HEK293 (cell line): ENCODE measurements around the gene RABEP2.

Experiments
- PBX3 ChIP-seq: sonication (generic); formaldehyde crosslinking; IDR thresholded peaks from 2 replicates; pipeline ENCODE4 v1.8.1; 2022; ENCODE audit warnings: mild to moderate bottlenecking, moderate library complexity, missing genetic modification reagents
- PRDM6 ChIP-seq: fragments of 450-650 bp; formaldehyde crosslinking; IDR thresholded peaks from 2 replicates; pipeline ENCODE4 v1.5.1; 2017; ENCODE audit warnings: missing biosample characterization, missing genetic modification characterization
- SCRT2 ChIP-seq: fragments of 450-650 bp; formaldehyde crosslinking; IDR thresholded peaks from 2 replicates; pipeline ENCODE4 v1.5.1; 2016; ENCODE audit warnings: missing biosample characterization, missing genetic modification characterization
- SP2 ChIP-seq: fragments of 450-650 bp; formaldehyde crosslinking; IDR thresholded peaks from 2 replicates; pipeline ENCODE4 v1.5.1; 2016; ENCODE audit warnings: missing biosample characterization, missing genetic modification characterization
- TRIM28 ChIP-seq: IDR thresholded peaks from 2 replicates; pipeline ENCODE4 v1.6.1; 2011; ENCODE audit warnings: low read length, control low read depth, borderline replicate concordance
- ZBTB1 ChIP-seq: fragments of 450-650 bp; formaldehyde crosslinking; IDR thresholded peaks from 2 replicates; pipeline ENCODE4 v1.5.1; 2016; ENCODE audit warnings: missing biosample characterization, missing genetic modification characterization
- ZBTB17 ChIP-seq: fragments of 450-650 bp; formaldehyde crosslinking; IDR thresholded peaks from 2 replicates; pipeline ENCODE4 v1.5.1; 2016; ENCODE audit warnings: missing biosample characterization, missing genetic modification characterization
- ZBTB44 ChIP-seq: fragments of 450-650 bp; IDR thresholded peaks from 2 replicates; pipeline ENCODE4 v1.5.1; 2018; ENCODE audit warnings: missing biosample characterization, mild to moderate bottlenecking, missing genetic modification characterization
- ZNF202 ChIP-seq: fragments of 450-650 bp; formaldehyde crosslinking; IDR thresholded peaks from 2 replicates; pipeline ENCODE4 v1.5.1; 2016; ENCODE audit warnings: missing biosample characterization, missing genetic modification characterization, borderline replicate concordance
- ZNF274 ChIP-seq, 2 experiments: fragments of 200-500 bp in 1 of 2; fragments of 450-650 bp in 1 of 2; sonication (Bioruptor generic) in 1 of 2; formaldehyde crosslinking in 1 of 2; IDR thresholded peaks; 2 replicates each; pipeline versions ENCODE4 v1.5.1 to v1.6.1; 2014 to 2016; ENCODE audit warnings: borderline replicate concordance in 1 of 2, inconsistent platforms in 1 of 2, low read length in 1 of 2, missing biosample characterization in 1 of 2, missing genetic modification characterization in 1 of 2
- ZNF280D ChIP-seq: fragments of 450-650 bp; formaldehyde crosslinking; IDR thresholded peaks from 2 replicates; pipeline ENCODE4 v1.5.1; 2016; ENCODE audit warnings: missing biosample characterization, missing genetic modification characterization
- ZNF350 ChIP-seq: fragments of 450-650 bp; formaldehyde crosslinking; IDR thresholded peaks from 2 replicates; pipeline ENCODE4 v1.5.0; 2017; ENCODE audit warnings: missing biosample characterization, mild to moderate bottlenecking, missing genetic modification characterization
- ZNF366 ChIP-seq: fragments of 450-650 bp; formaldehyde crosslinking; conservative IDR thresholded peaks from 2 replicates; pipeline ENCODE4 v1.5.1; 2016; ENCODE audit warnings: missing biosample characterization, missing genetic modification characterization
- ZNF416 ChIP-seq: fragments of 450-650 bp; formaldehyde crosslinking; IDR thresholded peaks from 2 replicates; pipeline ENCODE4 v1.5.1; 2016; ENCODE audit warnings: missing biosample characterization, missing genetic modification characterization
- ZNF544 ChIP-seq: fragments of 450-650 bp; formaldehyde crosslinking; IDR thresholded peaks from 2 replicates; pipeline ENCODE4 v1.5.0; 2017; ENCODE audit warnings: missing biosample characterization, missing genetic modification characterization
- ZNF561 ChIP-seq: fragments of 450-650 bp; IDR thresholded peaks from 2 replicates; pipeline ENCODE4 v1.5.1; 2018; ENCODE audit warnings: missing biosample characterization, missing genetic modification characterization, borderline replicate concordance
- ZNF621 ChIP-seq: fragments of 450-650 bp; formaldehyde crosslinking; IDR thresholded peaks from 2 replicates; pipeline ENCODE4 v1.5.1; 2017; ENCODE audit warnings: missing biosample characterization, missing genetic modification characterization
- ZNF658 ChIP-seq: fragments of 450-650 bp; formaldehyde crosslinking; IDR thresholded peaks from 2 replicates; pipeline ENCODE4; 2016; ENCODE audit warnings: missing biosample characterization, missing genetic modification characterization
- ZNF670 ChIP-seq: fragments of 450-650 bp; formaldehyde crosslinking; IDR thresholded peaks from 2 replicates; pipeline ENCODE4 v1.5.1; 2016; ENCODE audit warnings: missing biosample characterization, missing genetic modification characterization, low read depth
- ZNF776 ChIP-seq: fragments of 450-650 bp; formaldehyde crosslinking; IDR thresholded peaks from 2 replicates; pipeline ENCODE4 v1.5.0; 2017; ENCODE audit warnings: missing biosample characterization, missing genetic modification characterization, borderline replicate concordance
- ZSCAN18 ChIP-seq: fragments of 450-650 bp; formaldehyde crosslinking; IDR thresholded peaks from 2 replicates; pipeline ENCODE4 v1.5.1; 2016; ENCODE audit warnings: missing biosample characterization, missing genetic modification characterization
- ZSCAN23 ChIP-seq: fragments of 450-650 bp; formaldehyde crosslinking; IDR thresholded peaks from 2 replicates; pipeline ENCODE4 v1.5.1; 2016; ENCODE audit warnings: missing biosample characterization, missing genetic modification characterization
- TF ChIP-seq, protein P1 (sequence below): fragments of 450-650 bp; formaldehyde crosslinking; IDR thresholded peaks from 2 replicates; pipeline ENCODE4 v1.5.1; 2017; ENCODE audit warnings: missing biosample characterization, missing genetic modification characterization
- TF ChIP-seq, protein P2 (sequence below): fragments of 450-650 bp; formaldehyde crosslinking; IDR thresholded peaks from 2 replicates; pipeline ENCODE4 v1.5.1; 2017; ENCODE audit warnings: missing biosample characterization, missing genetic modification characterization

RABEP2 gene

DNA sequence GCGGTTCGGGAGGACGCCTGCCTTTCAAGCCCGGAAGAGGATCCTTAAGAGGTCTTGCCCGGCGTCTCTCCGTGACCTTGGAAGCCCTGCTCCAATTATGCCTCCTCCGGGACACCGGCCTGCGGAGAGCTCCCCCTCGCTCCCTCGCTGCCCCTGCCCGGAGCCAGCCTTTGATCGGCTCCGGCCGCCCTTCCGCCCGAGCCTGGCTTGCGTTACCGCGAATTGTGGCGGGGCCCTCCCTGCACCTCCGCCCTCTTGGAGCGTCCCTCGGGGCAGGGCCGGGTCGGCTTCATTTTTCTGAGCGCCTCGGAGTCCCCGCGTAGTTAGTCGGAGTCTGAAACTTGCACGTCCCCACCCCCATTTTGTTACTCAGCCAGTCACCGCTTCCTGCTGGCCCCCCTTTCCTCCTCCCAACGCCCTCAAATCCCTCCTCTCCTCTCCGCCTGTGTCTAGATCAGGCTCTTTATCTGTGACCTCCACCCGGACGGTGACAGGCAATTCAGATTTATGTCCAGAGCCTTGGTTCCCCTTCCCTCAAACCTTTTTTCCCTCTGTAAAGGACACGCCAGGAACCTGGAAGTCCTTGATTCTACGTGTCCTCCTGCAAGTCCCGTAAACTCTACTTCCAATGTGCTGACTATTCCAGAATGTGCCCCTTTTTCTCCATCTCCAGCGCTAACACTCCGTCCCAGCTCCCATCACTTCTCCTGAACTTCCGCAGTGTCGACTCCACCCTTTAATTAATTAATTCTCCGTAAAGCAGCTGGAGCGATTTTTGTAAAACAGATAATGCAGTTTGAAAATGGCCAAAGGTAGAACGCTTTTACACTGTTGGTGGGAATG lies 569 bp upstream of the RABEP2 start (continued):
- TF ChIP-seq ZNF776 (tag by site-specific recombination), result no peak
- TF ChIP-seq ZBTB17, result peak; percentile 82
- no peak for TF ChIP-seq ZNF670 (tag by site-specific recombination)
- TF ChIP-seq ZBTB44 (tag by site-specific recombination), result no peak
- no peak for TF ChIP-seq ZNF416 (tag by site-specific recombination)
- no peak for TF ChIP-seq ZNF658 (tag by site-specific recombination)
- TF ChIP-seq ZNF561 (tag by site-specific recombination), result peak; percentile 63
- TF ChIP-seq ZNF202 (tag by site-specific recombination), result no peak
- no peak for TF ChIP-seq ZNF350 (tag by site-specific recombination)
- TF ChIP-seq, protein P1, sequence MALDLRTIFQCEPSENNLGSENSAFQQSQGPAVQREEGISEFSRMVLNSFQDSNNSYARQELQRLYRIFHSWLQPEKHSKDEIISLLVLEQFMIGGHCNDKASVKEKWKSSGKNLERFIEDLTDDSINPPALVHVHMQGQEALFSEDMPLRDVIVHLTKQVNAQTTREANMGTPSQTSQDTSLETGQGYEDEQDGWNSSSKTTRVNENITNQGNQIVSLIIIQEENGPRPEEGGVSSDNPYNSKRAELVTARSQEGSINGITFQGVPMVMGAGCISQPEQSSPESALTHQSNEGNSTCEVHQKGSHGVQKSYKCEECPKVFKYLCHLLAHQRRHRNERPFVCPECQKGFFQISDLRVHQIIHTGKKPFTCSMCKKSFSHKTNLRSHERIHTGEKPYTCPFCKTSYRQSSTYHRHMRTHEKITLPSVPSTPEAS (tag by site-specific recombination), result 0 out of 2 replicates have a peak, but pooled peaks have one; percentile 8
- TF ChIP-seq, protein P2, sequence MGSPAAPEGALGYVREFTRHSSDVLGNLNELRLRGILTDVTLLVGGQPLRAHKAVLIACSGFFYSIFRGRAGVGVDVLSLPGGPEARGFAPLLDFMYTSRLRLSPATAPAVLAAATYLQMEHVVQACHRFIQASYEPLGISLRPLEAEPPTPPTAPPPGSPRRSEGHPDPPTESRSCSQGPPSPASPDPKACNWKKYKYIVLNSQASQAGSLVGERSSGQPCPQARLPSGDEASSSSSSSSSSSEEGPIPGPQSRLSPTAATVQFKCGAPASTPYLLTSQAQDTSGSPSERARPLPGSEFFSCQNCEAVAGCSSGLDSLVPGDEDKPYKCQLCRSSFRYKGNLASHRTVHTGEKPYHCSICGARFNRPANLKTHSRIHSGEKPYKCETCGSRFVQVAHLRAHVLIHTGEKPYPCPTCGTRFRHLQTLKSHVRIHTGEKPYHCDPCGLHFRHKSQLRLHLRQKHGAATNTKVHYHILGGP, result no peak
- TF ChIP-seq ZNF280D (tag by site-specific recombination), result no peak
- TF ChIP-seq ZNF366 (tag by site-specific recombination), result peak; percentile 39; the same call in 1 of the 2 replicates
- no peak for TF ChIP-seq ZNF274 (IDR thresholded peaks at IDR 0.05; ENCODE audit: low read length)
- no peak for TF ChIP-seq ZNF274 (tag by site-specific recombination; IDR thresholded peaks at IDR 0.05; ENCODE audit: borderline replicate concordance)
- no peak for TF ChIP-seq SCRT2 (tag by site-specific recombination)
- TF ChIP-seq ZSCAN18 (tag by site-specific recombination), result no peak
- TF ChIP-seq ZNF544 (tag by site-specific recombination), result no peak
- no peak for TF ChIP-seq TRIM28
- TF ChIP-seq ZNF621 (tag by site-specific recombination), result no peak
- TF ChIP-seq ZSCAN23 (tag by site-specific recombination), result 0 out of 2 replicates have a peak, but pooled peaks have one; percentile 14
- no peak for TF ChIP-seq ZBTB1
- TF ChIP-seq PRDM6 (tag by site-specific recombination), result no peak
- peak; percentile 85 for TF ChIP-seq SP2 (tag by site-specific recombination)
- no peak; the same call in 1 of the 2 replicates for TF ChIP-seq PBX3 (CRISPR knock-in tag)
